Measurements from ENCODE around the gene ZDHHC23. TPM values are rescaled to one million over a fixed set of nuclear protein-coding genes. Genes with fewer than 3 reads are reported as not detected.

The ZDHHC23 gene
- total RNA-seq, result 0.97 and 2.3 TPM in 2 replicates

GRCh38 chr3:113947372-113948014 lies at the start of gene ZDHHC23:
Gene ZDHHC23 (plus strand): TSS chr3:113948013. CDS start chr3:113948803, 790 bp downstream.

Other genes with a start within 250 kb of the ZDHHC23 start
- 198 and 206 TPM in 2 replicates for gene NAA50, start 201.8 kb upstream of the ZDHHC23 start, total RNA-seq
- gene ATP6V1A, start 201.0 kb upstream of the ZDHHC23 start, total RNA-seq, result 119 and 126 TPM in 2 replicates
- 1.7 and 2.4 TPM in 2 replicates for gene GRAMD1C, start 109.2 kb upstream of the ZDHHC23 start, total RNA-seq
- 3.6 TPM in 2 replicates for gene CCDC191, start 108.5 kb downstream of the ZDHHC23 start, total RNA-seq
- 12.0 and 14.9 TPM in 2 replicates for gene QTRT2, start 108.7 kb downstream of the ZDHHC23 start, total RNA-seq
- gene DRD3, start 231.0 kb downstream of the ZDHHC23 start, total RNA-seq, result not detected in 2 replicates